Heart left ventricle (tissue), 16 donors: ENCODE results near the gene PPP1R3D. TPM values are rescaled to one million over a fixed set of nuclear protein-coding genes. Genes with fewer than 3 reads are reported as not detected.

Source experiments
- ATAC-seq, 4 donors: fragments of 200-7000 bp; cut with Tn5 transposase; one replicate each; pipeline ENCODE4 v1.9.1; 2020 to 2022; ENCODE audit warnings: moderate library complexity in 4 of 4, mild to moderate bottlenecking in 3 of 4, moderate number of reproducible peaks in 1 of 4
- DNase-seq, 5 donors: peaks; one replicate each; pipeline ENCODE4 v3.0.0-alpha.2; 2020
- H3K27ac ChIP-seq, 12 donors: fragments of 200-600 bp; sonication (generic) in 4 of 12; one replicate each; pipeline versions ENCODE4 v1.5.0 to v1.8.0; 2016 to 2022; ENCODE audit warnings: mild to moderate bottlenecking in 2 of 12
- H3K27me3 ChIP-seq, 9 donors: fragments of 200-600 bp; sonication (generic) in 2 of 9; one replicate each; pipeline versions ENCODE4 v1.5.1 to v1.8.0; 2016 to 2022; ENCODE audit warnings: mild to moderate bottlenecking in 3 of 9
- H3K36me3 ChIP-seq, 9 donors: fragments of 200-600 bp; sonication (generic) in 2 of 9; one replicate each; pipeline versions ENCODE4 v1.5.0 to v1.8.0; 2018 to 2022; ENCODE audit warnings: mild to moderate bottlenecking in 2 of 9
- H3K4me1 ChIP-seq, 12 donors: fragments of 200-600 bp; sonication (generic) in 4 of 12; one replicate each; pipeline versions ENCODE4 v1.5.0 to v1.8.0; 2016 to 2022; ENCODE audit warnings: mild to moderate bottlenecking in 3 of 12
- H3K4me3 ChIP-seq, 12 donors: fragments of 200-600 bp; sonication (generic) in 4 of 12; one replicate each; pipeline versions ENCODE4 v1.5.0 to v1.8.0; 2017 to 2022; ENCODE audit warnings: mild to moderate bottlenecking in 9 of 12, moderate library complexity in 4 of 12
- H3K9me3 ChIP-seq, 12 donors: fragments of 200-600 bp; sonication (generic) in 4 of 12; one replicate each; pipeline versions ENCODE4 v1.5.0 to v1.8.0; 2016 to 2022; ENCODE audit warnings: mild to moderate bottlenecking in 1 of 12
- CTCF ChIP-seq, 12 donors: fragments of 200-600 bp; sonication (generic) in 4 of 12; IDR thresholded peaks; one replicate each; pipeline versions ENCODE4 v1.5.0 to v1.8.0; 2018 to 2022; ENCODE audit warnings: antibody characterized with exemption in 12 of 12, mild to moderate bottlenecking in 5 of 12
- POLR2A ChIP-seq, 2 donors: fragments of 450-650 bp; IDR thresholded peaks; one replicate each; pipeline ENCODE4 v1.6.1; 2017; ENCODE audit warnings: antibody characterized with exemption in 2 of 2, mild to moderate bottlenecking in 2 of 2, moderate library complexity in 2 of 2
- WGBS, 4 donors: extraction: QIAGEN DNeasy Blood & Tissue Kit in 2 of 4; methylation state at CpG; one replicate each; pipeline versions ENCODE4 v1.1.5 to v1.1.7; 2013 to 2018; 5-methylcytosine and 5-hydroxymethylcytosine counted together
- intact Hi-C, 10 donors: fragments of 100-400 bp; cut with DNase I; formaldehyde crosslinking; loops; one replicate each; pipeline versions ENCODE4 v1.11.1 to v1.14.2; 2022
- long read RNA-seq, 3 donors: library from polyadenylated mRNA; unstranded; transcript quantifications; one replicate each; pipeline ENCODE4 v2.0.0, GENCODE V29; 2020 to 2021
- polyA plus RNA-seq, 2 donors: library from polyadenylated mRNA; stranded (reverse); fragments of 200-250 nt; gene quantifications; one replicate each; pipeline ENCODE4 v1.2.3, GENCODE V29; 2013
- total RNA-seq, 9 donors: library from RNA; depleted of rRNA in 2 of 9; stranded (reverse); fragments of >200 nt in 2 of 9; fragmentation: NEBNext Ultra II Directional in 3 of 9; extraction: Animal tissue kit (Norgen Biotek cat#: 25700) in 3 of 9; gene quantifications; one replicate each; pipeline versions ENCODE4 v1.1.0 to v1.2.4, GENCODE V29; 2016 to 2023
- donor health status: ischemic (EF 13 %, LVEDD 7.1; RV severe dilation, severe dysfunction).
- donor health status: healthy with polysubstance abuse.
- donor health status: DM: no; HTN: yes; CAD: no.
- donor health status: DM: no; HTN: no; CAD: no.
- donor health status: ischemic (EF 25% LVEDD 6.9; RV normal size, moderate dysfunction).
- donor health status: ischemic (EF 25% LVEDD 5.7; RV mildly dilated, moderate dysfunction).
- donor health status: healthy.
- donor health status: DM: yes; HTN: yes; CAD: no.
- donor health status: ischemic (EF 35%, LVEDD 5.7; RV mildly dilated, moderate dysfunction).
- donor health status: nonischemic (EF 11% LVEDD 7.7; RV severe dilation, severe dysfunction).
- donor health status: DM: yes; HTN: yes; CAD: no.
- donor health status: PGD.
- donor health status: ischemic (EF 29% LVEDD 5.4; RV normal size, mild dysfunction).
- donor health status: nonischemic (EF 23%, LVEDD 6.1; RV moderate dilation, normal function).

PPP1R3D gene, protein sequence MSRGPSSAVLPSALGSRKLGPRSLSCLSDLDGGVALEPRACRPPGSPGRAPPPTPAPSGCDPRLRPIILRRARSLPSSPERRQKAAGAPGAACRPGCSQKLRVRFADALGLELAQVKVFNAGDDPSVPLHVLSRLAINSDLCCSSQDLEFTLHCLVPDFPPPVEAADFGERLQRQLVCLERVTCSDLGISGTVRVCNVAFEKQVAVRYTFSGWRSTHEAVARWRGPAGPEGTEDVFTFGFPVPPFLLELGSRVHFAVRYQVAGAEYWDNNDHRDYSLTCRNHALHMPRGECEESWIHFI
- total RNA-seq = 10 to 100 TPM in 8 of 9 donors, 1 to 10 TPM in 1; 9.1 to 14.7 (median 12.7) TPM
- 1 to 10 TPM; 5.6 to 5.8 TPM for polyA plus RNA-seq
- long read RNA-seq, donor 1, transcript PPP1R3D-201 (1 exons, 3,630 nt) = major isoform, 36 of 36 reads
- long read RNA-seq, donor 1, partial matches to known transcripts = 0 of 36 reads
- long read RNA-seq, donor 1, other reads (novel, unspliced or antisense) = 0 of 36 reads
- long read RNA-seq, donor 2, transcript PPP1R3D-201 (1 exons, 3,630 nt) = major isoform, 6 of 6 reads
- long read RNA-seq, donor 2, partial matches to known transcripts = 0 of 6 reads
- long read RNA-seq, donor 2, other reads (novel, unspliced or antisense) = 0 of 6 reads
- long read RNA-seq, donor 3, transcript PPP1R3D-201 (1 exons, 3,630 nt) = major isoform, 35 of 35 reads
- long read RNA-seq, donor 3, partial matches to known transcripts = 0 of 35 reads
- long read RNA-seq, donor 3, other reads (novel, unspliced or antisense) = 0 of 35 reads

GRCh38 chr20:59940129-59940955 is at the start of gene PPP1R3D, which contains the start of gene FAM217B:
Gene PPP1R3D, minus strand, starts transcription at chr20:59940305. Its CDS starts 374 bp downstream, at chr20:59939931.
Gene FAM217B, plus strand, starts transcription at chr20:59940389. Its CDS starts 3,555 bp downstream, at chr20:59943944.
- intact Hi-C loops = loop anchor here in 5 of 10 donors (10.0 kb wide), 3 partner anchors 94 to 114 kb away; no protein-coding TSS in a partner anchor
- peaks cover 3 to 67% (median 51%) of the 10 kb centered on the region in 12 donors for H3K4me1 ChIP-seq
- H3K27me3 ChIP-seq = no peaks in the 10 kb centered on the region
- H3K4me3 ChIP-seq = peak within 1 kb of the TSS; percentile 49 to 90 (median 76)
- peaks cover 0 to 38% (median 34%) of the 10 kb centered on the region in 9 donors for H3K36me3 ChIP-seq
- WGBS, 4 donors = 0 to 1% (median 1%) methylated on average over 20 to 57 of the region's 57 CpGs
- peak; percentile 89 to 96 (median 94) for ATAC-seq
- peak; percentile 98 to 99 (median 98) for DNase-seq
- H3K27ac ChIP-seq = peak within 1 kb of the TSS; percentile 90 to 99 (median 96)
- TF ChIP-seq POLR2A (IDR thresholded peaks at IDR 0.05) (peak in 1 of 2 donors; percentile 88), CTCF (IDR thresholded peaks at IDR 0.05) (peak in 6 of 12 donors; percentile 15 to 46 (median 30))
- H3K9me3 ChIP-seq = no peaks in the 10 kb centered on the region

DNA sequence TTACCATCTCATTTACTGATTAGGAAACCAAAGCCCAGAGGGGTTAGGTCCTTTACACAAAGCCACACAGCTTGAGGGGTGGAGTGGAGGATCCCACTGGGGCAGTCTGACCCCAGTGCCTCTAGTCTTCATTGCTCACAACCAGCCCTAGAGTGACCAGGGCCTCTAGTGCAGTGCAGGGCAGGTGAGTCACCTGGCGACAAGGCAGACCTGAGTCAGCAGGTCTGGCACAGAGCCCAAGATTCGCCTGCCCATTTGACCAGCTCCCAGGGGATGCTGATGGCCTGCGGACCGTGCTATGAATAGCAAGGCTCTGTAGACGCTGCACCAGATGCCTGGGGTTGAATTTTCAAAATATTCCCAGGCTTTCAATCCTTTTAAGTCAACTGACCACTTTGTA is 48.0 kb upstream of the PPP1R3D start:
- intact Hi-C loops = no loop called here
- Histone ChIP-seq H3K4me3 (no peak overlapping the region), H3K36me3 (no peaks in the 10 kb centered on the region), H3K9me3 (no peaks in the 10 kb centered on the region), H3K27ac (no peak overlapping the region), H3K4me1 (peaks cover 0 to 12% (median 2%) of the 10 kb centered on the region in 12 donors), H3K27me3 (no peaks in the 10 kb centered on the region)
- WGBS, 4 donors = 62 to 73% (median 65%) methylated on average over 5 of the region's 5 CpGs
- no peak for TF ChIP-seq CTCF (IDR thresholded peaks at IDR 0.05)
- no peak for TF ChIP-seq POLR2A (IDR thresholded peaks at IDR 0.05)
- ATAC-seq (peak in 1 of 4 donors; percentile 27), DNase-seq (no peak)

DNA sequence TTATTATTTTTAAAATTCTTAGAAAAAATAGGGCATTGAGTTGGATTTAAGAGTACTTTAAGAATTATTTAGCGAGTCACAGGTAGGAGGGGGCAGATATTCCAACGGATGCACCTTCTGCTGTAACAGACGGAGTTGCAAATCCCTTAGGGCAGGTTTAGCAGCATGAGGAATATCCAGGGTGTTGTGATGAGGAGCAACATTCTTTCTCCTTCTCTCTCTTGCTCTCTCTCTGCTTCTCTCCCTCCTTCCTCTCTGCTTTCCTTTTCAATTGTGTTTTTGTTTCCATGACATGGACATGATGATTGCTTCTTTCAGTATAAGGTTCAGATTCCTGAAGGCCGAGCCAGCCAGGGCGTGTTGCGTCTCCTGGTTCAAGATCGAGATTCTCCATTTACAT is 47.0 kb upstream of the PPP1R3D start:
- TF ChIP-seq POLR2A (IDR thresholded peaks at IDR 0.05) (no peak), CTCF (IDR thresholded peaks at IDR 0.05) (no peak)
- 83 to 88% (median 88%) methylated on average over 7 of the region's 7 CpGs for WGBS, 4 donors
- peaks cover 0 to 12% (median 2%) of the 10 kb centered on the region in 12 donors for H3K4me1 ChIP-seq
- no peaks in the 10 kb centered on the region for H3K36me3 ChIP-seq
- ATAC-seq (no peak), DNase-seq (no peak)
- no peaks in the 10 kb centered on the region for H3K27me3 ChIP-seq
- H3K9me3 ChIP-seq = no peaks in the 10 kb centered on the region
- no peak overlapping the region for H3K4me3 ChIP-seq
- no peak overlapping the region for H3K27ac ChIP-seq
- intact Hi-C loops = no loop called here
